Measurements from ENCODE around the gene RASL10B. TPM values are rescaled to one million over a fixed set of nuclear protein-coding genes. Genes with fewer than 3 reads are reported as not detected.
A peak's percentile ranks its signal among the peaks of the same experiment; 100 is the strongest.

Gene RASL10B
- total RNA-seq, 1 donor from 2014 or later, result 20.1 TPM

DNA sequence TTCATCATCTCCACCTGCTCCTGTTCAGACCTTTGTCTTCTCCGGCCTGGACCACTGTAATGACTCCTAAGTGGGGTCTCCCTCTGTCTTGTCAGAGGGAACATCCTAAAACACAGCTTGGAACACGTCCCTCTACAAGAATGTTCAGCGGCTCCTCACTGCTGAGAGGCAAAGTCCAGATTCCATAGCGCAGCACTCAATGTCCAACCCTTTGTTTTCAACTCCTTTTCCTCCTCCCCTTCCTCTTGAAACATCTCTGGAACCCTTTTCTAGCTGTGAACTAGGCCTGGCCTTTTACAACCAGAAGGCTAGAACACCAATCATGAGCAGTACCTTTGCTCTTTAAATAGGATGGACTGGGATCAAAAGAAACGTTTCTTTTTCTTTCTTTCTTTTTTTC lies 30.2 kb downstream of the RASL10B start:
- no peak for DNase-seq (ENCODE audit: low spot score in 2 of 2, unreplicated experiment in 2 of 2)
- Mint-ChIP-seq H3K4me3 (no peak overlapping the region), H3K36me3 (no peaks in the 10 kb centered on the region), H3K9me3 (no peaks in the 10 kb centered on the region), H3K27ac (no peak overlapping the region), H3K4me1 (peaks cover 7% of the 10 kb centered on the region), H3K27me3 (ENCODE audit: low read depth) (no peaks in the 10 kb centered on the region)
- TF ChIP-seq, protein P1, sequence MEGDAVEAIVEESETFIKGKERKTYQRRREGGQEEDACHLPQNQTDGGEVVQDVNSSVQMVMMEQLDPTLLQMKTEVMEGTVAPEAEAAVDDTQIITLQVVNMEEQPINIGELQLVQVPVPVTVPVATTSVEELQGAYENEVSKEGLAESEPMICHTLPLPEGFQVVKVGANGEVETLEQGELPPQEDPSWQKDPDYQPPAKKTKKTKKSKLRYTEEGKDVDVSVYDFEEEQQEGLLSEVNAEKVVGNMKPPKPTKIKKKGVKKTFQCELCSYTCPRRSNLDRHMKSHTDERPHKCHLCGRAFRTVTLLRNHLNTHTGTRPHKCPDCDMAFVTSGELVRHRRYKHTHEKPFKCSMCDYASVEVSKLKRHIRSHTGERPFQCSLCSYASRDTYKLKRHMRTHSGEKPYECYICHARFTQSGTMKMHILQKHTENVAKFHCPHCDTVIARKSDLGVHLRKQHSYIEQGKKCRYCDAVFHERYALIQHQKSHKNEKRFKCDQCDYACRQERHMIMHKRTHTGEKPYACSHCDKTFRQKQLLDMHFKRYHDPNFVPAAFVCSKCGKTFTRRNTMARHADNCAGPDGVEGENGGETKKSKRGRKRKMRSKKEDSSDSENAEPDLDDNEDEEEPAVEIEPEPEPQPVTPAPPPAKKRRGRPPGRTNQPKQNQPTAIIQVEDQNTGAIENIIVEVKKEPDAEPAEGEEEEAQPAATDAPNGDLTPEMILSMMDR (IDR thresholded peaks at IDR 0.05; ENCODE audit: unreplicated experiment), result no peak

DNA sequence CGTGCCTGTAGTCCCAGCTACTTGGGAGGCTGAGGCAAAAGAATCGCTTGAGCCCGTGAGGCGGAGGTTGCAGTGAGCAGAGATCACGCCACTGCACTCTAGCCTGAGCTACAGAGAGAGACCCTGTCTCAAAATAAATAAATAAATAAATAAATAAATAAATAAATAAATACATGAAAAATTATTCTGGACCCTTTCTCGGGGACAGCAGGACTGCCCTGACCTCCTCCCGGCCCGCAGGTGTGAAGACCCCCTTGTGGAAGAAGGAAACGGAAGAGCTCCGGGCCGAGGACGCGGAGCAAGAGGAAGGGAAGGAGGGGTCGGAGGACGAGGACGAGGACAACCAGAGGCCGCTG lies 32.3 kb downstream of the RASL10B start:
- H3K9me3 Mint-ChIP-seq, result no peaks in the 10 kb centered on the region
- DNase-seq (ENCODE audit: low spot score in 2 of 2, unreplicated experiment in 2 of 2), result no peak
- no peaks in the 10 kb centered on the region for H3K36me3 Mint-ChIP-seq
- H3K4me1 Mint-ChIP-seq, result peaks cover 7% of the 10 kb centered on the region
- H3K4me3 Mint-ChIP-seq, result peak overlapping the region; percentile 64
- H3K27me3 Mint-ChIP-seq (ENCODE audit: low read depth), result no peaks in the 10 kb centered on the region
- TF ChIP-seq, protein P1 (IDR thresholded peaks at IDR 0.05; ENCODE audit: unreplicated experiment), result no peak
- no peak overlapping the region for H3K27ac Mint-ChIP-seq

- TF ChIP-seq, protein P1 (IDR thresholded peaks at IDR 0.05; ENCODE audit: unreplicated experiment), result peak; percentile 92
- Mint-ChIP-seq H3K27me3 (ENCODE audit: low read depth) (no peaks in the 10 kb centered on the region), H3K4me1 (peaks cover 7% of the 10 kb centered on the region), H3K4me3 (peak overlapping the region; percentile 78), H3K36me3 (no peaks in the 10 kb centered on the region), H3K9me3 (no peaks in the 10 kb centered on the region), H3K27ac (peak overlapping the region; percentile 87)
- peak; percentile 85 to 92 for DNase-seq (ENCODE audit: low spot score in 2 of 2, unreplicated experiment in 2 of 2)
These were observed 32.9 kb downstream of the RASL10B start for GRCh38 chr17:35764123-35764991.

GRCh38 chr17:35765086-35765710 lies 33.8 kb downstream of the RASL10B start:
- DNase-seq (ENCODE audit: low spot score in 2 of 2, unreplicated experiment in 2 of 2), result no peak
- Mint-ChIP-seq H3K4me1 (peaks cover 7% of the 10 kb centered on the region), H3K27ac (peak overlapping the region; percentile 9), H3K36me3 (no peaks in the 10 kb centered on the region), H3K9me3 (no peaks in the 10 kb centered on the region), H3K4me3 (peak overlapping the region; percentile 78), H3K27me3 (ENCODE audit: low read depth) (no peaks in the 10 kb centered on the region)
- TF ChIP-seq, protein P1 (IDR thresholded peaks at IDR 0.05; ENCODE audit: unreplicated experiment), result no peak

- no peak overlapping the region for H3K27ac Mint-ChIP-seq
- H3K36me3 Mint-ChIP-seq, result no peaks in the 10 kb centered on the region
- no peaks in the 10 kb centered on the region for H3K9me3 Mint-ChIP-seq
- peaks cover 7% of the 10 kb centered on the region for H3K4me1 Mint-ChIP-seq
- DNase-seq (ENCODE audit: low spot score in 2 of 2, unreplicated experiment in 2 of 2), result no peak
- H3K27me3 Mint-ChIP-seq (ENCODE audit: low read depth), result no peaks in the 10 kb centered on the region
- H3K4me3 Mint-ChIP-seq, result no peak overlapping the region
- TF ChIP-seq, protein P1 (IDR thresholded peaks at IDR 0.05; ENCODE audit: unreplicated experiment), result no peak
These were observed 34.5 kb downstream of the RASL10B start for GRCh38 chr17:35765756-35766488.

Data from mesothelial cell of epicardium (in vitro differentiated cells).